ENCODE results near the gene BPIFB4. TPM values are rescaled to one million over a fixed set of nuclear protein-coding genes. Genes with fewer than 3 reads are reported as not detected.

BPIFB4 gene
- total and polyA plus RNA-seq, 2 donors (not counting 1 experiment from before 2014, with no cell fraction given): not detected

DNA sequence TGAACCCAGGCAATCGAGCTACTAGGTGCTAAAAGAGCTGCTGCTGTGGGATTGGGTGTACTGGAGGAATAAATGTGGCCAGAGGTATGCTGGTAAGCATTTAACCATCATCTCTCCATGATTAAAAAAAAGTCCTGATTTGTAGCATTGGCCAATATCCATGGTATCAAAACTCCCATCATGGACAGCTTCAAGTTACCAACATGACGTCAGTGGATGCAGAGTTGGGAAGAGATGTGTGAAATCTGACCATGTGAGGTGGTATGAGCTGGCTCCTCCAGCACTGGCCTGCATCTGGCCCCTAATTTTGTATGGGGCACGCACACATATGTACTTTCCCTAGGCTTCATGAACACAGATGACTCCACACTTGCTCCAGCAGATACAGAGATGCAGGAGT lies 11.7 kb downstream of the BPIFB4 start:
- H3K27ac ChIP-seq (ENCODE audit: insufficient read depth, low read length): no peak overlapping the region
- no peaks in the 10 kb centered on the region for H3K79me2 ChIP-seq (ENCODE audit: control insufficient read depth, insufficient read depth, low read length)
- H3K9me3 ChIP-seq (ENCODE audit: control insufficient read depth, insufficient read depth, low read depth, low read length): no peaks in the 10 kb centered on the region
- DNase-seq (ENCODE audit: low read depth in 2 of 2): no peak
- no peaks in the 10 kb centered on the region for H3K36me3 ChIP-seq (ENCODE audit: control insufficient read depth, insufficient read depth, low read length)
- no peak overlapping the region for H3K4me2 ChIP-seq (ENCODE audit: extremely low read depth, insufficient read depth, low read length)
- no peak overlapping the region for H3K9ac ChIP-seq (ENCODE audit: insufficient read depth, low read length)
- no peaks in the 10 kb centered on the region for H4K20me1 ChIP-seq (ENCODE audit: control insufficient read depth, extremely low read depth, insufficient read depth, low read length)
- H2AFZ ChIP-seq (ENCODE audit: low read length): no peak overlapping the region
- no peak overlapping the region for H3K4me3 ChIP-seq (replicated peaks in 1 of 4; ENCODE audit: control extremely low read depth in 1 of 4, insufficient read depth in 1 of 4, low read depth in 3 of 4, low read length in 4 of 4)
- TF ChIP-seq CTCF (conservative IDR thresholded peaks at IDR 0.05 in 1 of 2, IDR thresholded peaks at IDR 0.05 in 1 of 2; ENCODE audit: low read depth in 1 of 2, low read length in 2 of 2) (no peak), EZH2 (IDR thresholded peaks at IDR 0.05; ENCODE audit: low read length, missing control alignments) (no peak)
- no peaks in the 10 kb centered on the region for H3K27me3 ChIP-seq (ENCODE audit: control insufficient read depth, insufficient read depth, low read length)
- no peaks in the 10 kb centered on the region for H3K4me1 ChIP-seq (ENCODE audit: control insufficient read depth, extremely low read depth, insufficient read depth, low read length)

GRCh38 chr20:33091693-33092092 lies 12.2 kb downstream of the BPIFB4 start:
- Histone ChIP-seq H3K4me1 (ENCODE audit: control insufficient read depth, extremely low read depth, insufficient read depth, low read length) (no peaks in the 10 kb centered on the region), H3K27ac (ENCODE audit: insufficient read depth, low read length) (no peak overlapping the region), H3K4me3 (replicated peaks in 1 of 4; ENCODE audit: control extremely low read depth in 1 of 4, insufficient read depth in 1 of 4, low read depth in 3 of 4, low read length in 4 of 4) (no peak overlapping the region), H3K27me3 (ENCODE audit: control insufficient read depth, insufficient read depth, low read length) (no peaks in the 10 kb centered on the region), H2AFZ (ENCODE audit: low read length) (no peak overlapping the region), H3K79me2 (ENCODE audit: control insufficient read depth, insufficient read depth, low read length) (no peaks in the 10 kb centered on the region), H3K9ac (ENCODE audit: insufficient read depth, low read length) (no peak overlapping the region), H3K4me2 (ENCODE audit: extremely low read depth, insufficient read depth, low read length) (no peak overlapping the region), H3K9me3 (ENCODE audit: control insufficient read depth, insufficient read depth, low read depth, low read length) (no peaks in the 10 kb centered on the region), H4K20me1 (ENCODE audit: control insufficient read depth, extremely low read depth, insufficient read depth, low read length) (no peaks in the 10 kb centered on the region), H3K36me3 (ENCODE audit: control insufficient read depth, insufficient read depth, low read length) (no peaks in the 10 kb centered on the region)
- TF ChIP-seq CTCF (conservative IDR thresholded peaks at IDR 0.05 in 1 of 2, IDR thresholded peaks at IDR 0.05 in 1 of 2; ENCODE audit: low read depth in 1 of 2, low read length in 2 of 2): no peak
- DNase-seq (ENCODE audit: low read depth in 2 of 2): no peak

DNA sequence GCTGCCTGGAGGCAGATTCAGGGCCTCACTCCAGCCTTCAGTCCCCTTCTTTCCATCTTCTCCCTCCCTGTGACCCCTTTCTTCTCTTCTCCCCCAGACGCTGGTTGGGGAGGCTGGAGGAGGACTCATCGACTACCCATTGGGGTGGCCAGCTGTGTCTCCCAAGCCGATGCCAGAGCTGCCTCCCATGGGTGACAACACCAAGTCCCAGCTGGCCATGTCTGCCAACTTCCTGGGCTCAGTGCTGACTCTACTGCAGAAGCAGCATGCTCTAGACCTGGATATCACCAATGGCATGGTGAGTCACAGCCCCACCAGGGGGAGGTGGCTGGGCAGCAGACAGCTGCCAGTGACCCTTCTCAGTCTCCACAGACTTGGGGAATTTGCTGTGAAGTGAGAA lies 12.9 kb downstream of the BPIFB4 start:
- H3K4me2 ChIP-seq (ENCODE audit: extremely low read depth, insufficient read depth, low read length): no peak overlapping the region
- H4K20me1 ChIP-seq (ENCODE audit: control insufficient read depth, extremely low read depth, insufficient read depth, low read length): no peaks in the 10 kb centered on the region
- H3K9ac ChIP-seq (ENCODE audit: insufficient read depth, low read length): no peak overlapping the region
- H3K36me3 ChIP-seq (ENCODE audit: control insufficient read depth, insufficient read depth, low read length): no peaks in the 10 kb centered on the region
- H3K9me3 ChIP-seq (ENCODE audit: control insufficient read depth, insufficient read depth, low read depth, low read length): no peaks in the 10 kb centered on the region
- H3K27ac ChIP-seq (ENCODE audit: insufficient read depth, low read length): no peak overlapping the region
- DNase-seq (ENCODE audit: low read depth in 2 of 2): no peak
- no peaks in the 10 kb centered on the region for H3K79me2 ChIP-seq (ENCODE audit: control insufficient read depth, insufficient read depth, low read length)
- no peaks in the 10 kb centered on the region for H3K4me1 ChIP-seq (ENCODE audit: control insufficient read depth, extremely low read depth, insufficient read depth, low read length)
- no peak overlapping the region for H3K4me3 ChIP-seq (replicated peaks in 1 of 4; ENCODE audit: control extremely low read depth in 1 of 4, insufficient read depth in 1 of 4, low read depth in 3 of 4, low read length in 4 of 4)
- H2AFZ ChIP-seq (ENCODE audit: low read length): no peak overlapping the region
- H3K27me3 ChIP-seq (ENCODE audit: control insufficient read depth, insufficient read depth, low read length): no peaks in the 10 kb centered on the region
- TF ChIP-seq EZH2 (IDR thresholded peaks at IDR 0.05; ENCODE audit: low read length, missing control alignments): no peak
- no peak for TF ChIP-seq CTCF (conservative IDR thresholded peaks at IDR 0.05 in 1 of 2, IDR thresholded peaks at IDR 0.05 in 1 of 2; ENCODE audit: low read depth in 1 of 2, low read length in 2 of 2)

All from fibroblast of lung (primary cell).